Muscle of leg (tissue), 9 donors: ENCODE measurements around the gene CD1D. TPM values are rescaled to one million over a fixed set of nuclear protein-coding genes. Genes with fewer than 3 reads are reported as not detected.

Experiments used
- polyA plus RNA-seq, 8 donors: library from polyadenylated mRNA; unstranded; fragments of 120-200 nt; gene quantifications; one replicate each; pipeline versions ENCODE4 v1.2.1 to v1.2.3, GENCODE V29; 2013; ENCODE audit warnings: inconsistent platforms in 1 of 8, low replicate concordance in 1 of 8; ENCODE audit not compliant: insufficient read length in 8 of 8, insufficient read depth in 1 of 8
- total RNA-seq: library from RNA; stranded (reverse); fragments of 120-200 nt; gene quantifications from one replicate; pipeline ENCODE4 v1.2.4, GENCODE V29; 2013

CD1D gene
- total and polyA plus RNA-seq, 9 donors, result 0.83 to 1.9 (median 1.6) TPM

Other genes starting within 250 kb of the CD1D start
- 26.2 TPM for gene KIRREL1, start 187.2 kb upstream of the CD1D start, total RNA-seq
- 10 to 100 TPM; 21.6 to 55.3 (median 37.3) TPM for gene KIRREL1, start 187.2 kb upstream of the CD1D start, polyA plus RNA-seq
- gene CD1A, start 73.5 kb downstream of the CD1D start, total RNA-seq, result 0.04 TPM
- gene CD1A, start 73.5 kb downstream of the CD1D start, polyA plus RNA-seq, result under 1 TPM in 3 of 8 donors, not detected in 5; 0.07 to 0.28 (median 0.25) TPM
- gene CD1C, start 109.0 kb downstream of the CD1D start, total RNA-seq, result 1.1 TPM
- gene CD1C, start 109.0 kb downstream of the CD1D start, polyA plus RNA-seq, result 1 to 10 TPM in 3 of 8 donors, under 1 TPM in 5; 0.47 to 1.6 (median 0.95) TPM
- 0.09 TPM for gene CD1B, start 150.6 kb downstream of the CD1D start, total RNA-seq
- not detected for gene CD1B, start 150.6 kb downstream of the CD1D start, polyA plus RNA-seq
- gene CD1E, start 173.0 kb downstream of the CD1D start, total RNA-seq, result 0.18 TPM
- gene CD1E, start 173.0 kb downstream of the CD1D start, polyA plus RNA-seq, result under 1 TPM in 5 of 8 donors, not detected in 3; 0.10 to 0.24 (median 0.16) TPM
- gene OR10T2, start 218.6 kb downstream of the CD1D start, total RNA-seq, result not detected
- gene OR10T2, start 218.6 kb downstream of the CD1D start, polyA plus RNA-seq, result not detected
- gene OR10K2, start 245.3 kb downstream of the CD1D start, total RNA-seq, result not detected
- gene OR10K2, start 245.3 kb downstream of the CD1D start, polyA plus RNA-seq, result under 1 TPM in 1 of 8 donors, not detected in 7; 0.31 TPM